ENCODE measurements around the gene CNTNAP2. TPM values are rescaled to one million over a fixed set of nuclear protein-coding genes. Genes with fewer than 3 reads are reported as not detected.

CNTNAP2 gene
- total and polyA plus RNA-seq, 2 of the 13 experiments (the other 11 are each of a cell fraction or from before 2014, with no cell fraction given) = 0.40 to 0.42 TPM

- TF ChIP-seq KIAA2018 (CRISPR knock-in tag; IDR thresholded peaks at IDR 0.05; ENCODE audit: borderline replicate concordance) = no peak
- no peak for TF ChIP-seq ZNF720 (CRISPR knock-in tag; IDR thresholded peaks at IDR 0.05)
- no peak for TF ChIP-seq NFYB (CRISPR knock-in tag; IDR thresholded peaks at IDR 0.05)
- no peak for TF ChIP-seq DZIP1 (CRISPR knock-in tag; IDR thresholded peaks at IDR 0.05)
Observed at GRCh38 chr7:146876411-146876810, 759.8 kb downstream of the CNTNAP2 start (continued).
